ENCODE results near the gene OTX2. TPM values are rescaled to one million over a fixed set of nuclear protein-coding genes. Genes with fewer than 3 reads are reported as not detected.

Gene OTX2
- total and polyA plus RNA-seq, 9 donors: 0.06 TPM; not detected in 8

GRCh38 chr14:56817396-56817921 is 7.2 kb upstream of the OTX2 start:
- no peaks in the 10 kb centered on the region for H3K36me3 ChIP-seq
- no peak overlapping the region for H3K27ac ChIP-seq
- TF ChIP-seq EP300 (IDR thresholded peaks at IDR 0.05) (no peak), CTCF (IDR thresholded peaks at IDR 0.05) (no peak), POLR2A (IDR thresholded peaks at IDR 0.05) (no peak)
- WGBS, 3 donors: 1 to 5% (median 2%) methylated on average over 25 to 31 of the region's 31 CpGs
- H3K27me3 ChIP-seq: no peaks in the 10 kb centered on the region
- H3K9me3 ChIP-seq: no peaks in the 10 kb centered on the region
- DNase-seq: no peak
- intact Hi-C loops (cut with DNase I): no loop called here
- no peak overlapping the region for H3K4me3 ChIP-seq
- H3K4me1 ChIP-seq (ENCODE audit: insufficient read depth): no peaks in the 10 kb centered on the region

- 2 to 3% (median 2%) methylated on average over 66 of the region's 66 CpGs for WGBS, 3 donors
- H3K36me3 ChIP-seq: no peaks in the 10 kb centered on the region
- TF ChIP-seq EP300 (IDR thresholded peaks at IDR 0.05) (no peak), CTCF (IDR thresholded peaks at IDR 0.05) (no peak), POLR2A (IDR thresholded peaks at IDR 0.05) (no peak)
- no peaks in the 10 kb centered on the region for H3K4me1 ChIP-seq (ENCODE audit: insufficient read depth)
- H3K9me3 ChIP-seq: peaks cover 0 to 4% of the 10 kb centered on the region in 2 donors
- intact Hi-C loops (cut with DNase I): no loop called here
- no peaks in the 10 kb centered on the region for H3K27me3 ChIP-seq
- H3K27ac ChIP-seq: no peak overlapping the region
- no peak overlapping the region for H3K4me3 ChIP-seq
- no peak for DNase-seq
Observed at GRCh38 chr14:56816574-56817391, 6.5 kb upstream of the OTX2 start.

- TF ChIP-seq CTCF (IDR thresholded peaks at IDR 0.05): no peak
- WGBS, 3 donors: 20 to 23% (median 21%) methylated on average over 5 of the region's 5 CpGs
- Histone ChIP-seq H3K9me3 (peaks cover 0 to 4% of the 10 kb centered on the region in 2 donors), H3K4me3 (no peak overlapping the region), H3K4me1 (ENCODE audit: insufficient read depth) (no peaks in the 10 kb centered on the region), H3K27ac (no peak overlapping the region), H3K27me3 (no peaks in the 10 kb centered on the region), H3K36me3 (no peaks in the 10 kb centered on the region)
- DNase-seq: no peak
- intact Hi-C loops (cut with DNase I): no loop called here
Observed at GRCh38 chr14:56815745-56816144, 5.5 kb upstream of the OTX2 start.

- no peak for DNase-seq
- peaks cover 0 to 4% of the 10 kb centered on the region in 2 donors for H3K9me3 ChIP-seq
- H3K4me3 ChIP-seq: no peak overlapping the region
- H3K27ac ChIP-seq: no peak overlapping the region
- 8 to 10% (median 10%) methylated on average over 4 of the region's 4 CpGs for WGBS, 3 donors
- H3K27me3 ChIP-seq: no peaks in the 10 kb centered on the region
- TF ChIP-seq EP300 (IDR thresholded peaks at IDR 0.05) (no peak), CTCF (IDR thresholded peaks at IDR 0.05) (no peak), POLR2A (IDR thresholded peaks at IDR 0.05) (no peak)
- H3K36me3 ChIP-seq: no peaks in the 10 kb centered on the region
- no peaks in the 10 kb centered on the region for H3K4me1 ChIP-seq (ENCODE audit: insufficient read depth)
- intact Hi-C loops (cut with DNase I): no loop called here
Observed at GRCh38 chr14:56814969-56815700, 4.9 kb upstream of the OTX2 start.

Data from ovary (tissue), 9 donors.